HG02623 (cell line): ENCODE measurements around the gene ST6GALNAC4.

Experiments used
- ATAC-seq: cut with Tn5 transposase; IDR thresholded peaks from one replicate; pipeline ENCODE4 v1.9.1; 2021; ENCODE audit warnings: moderate library complexity; ENCODE audit not compliant: unreplicated experiment

The ST6GALNAC4 gene

GRCh38 chr9:127915801-127916719 is 781 bp downstream of the ST6GALNAC4 start:
- ATAC-seq, result no peak

GRCh38 chr9:127915325-127915752 is 1.5 kb downstream of the ST6GALNAC4 start:
- no peak for ATAC-seq

GRCh38 chr9:127913682-127914081 is 3.2 kb downstream of the ST6GALNAC4 start:
- ATAC-seq, result no peak

- no peak for ATAC-seq
These were observed 4.0 kb downstream of the ST6GALNAC4 start for GRCh38 chr9:127912882-127913281.

GRCh38 chr9:127912296-127912695 is 4.5 kb downstream of the ST6GALNAC4 start:
- no peak for ATAC-seq

- no peak for ATAC-seq
These were observed 6.1 kb downstream of the ST6GALNAC4 start for GRCh38 chr9:127910613-127911205.

- ATAC-seq, result no peak
These were observed 7.0 kb downstream of the ST6GALNAC4 start for GRCh38 chr9:127909839-127910273.

- ATAC-seq, result no peak
These were observed 8.2 kb downstream of the ST6GALNAC4 start for GRCh38 chr9:127908660-127908926.

GRCh38 chr9:127907867-127908659 is 8.8 kb downstream of the ST6GALNAC4 start:
- no peak for ATAC-seq

- ATAC-seq, result no peak
These were observed 11.1 kb downstream of the ST6GALNAC4 start for GRCh38 chr9:127905788-127906191.

- no peak for ATAC-seq
These were observed 11.7 kb downstream of the ST6GALNAC4 start for GRCh38 chr9:127905004-127905728.

GRCh38 chr9:127904561-127905003 is 12.3 kb downstream of the ST6GALNAC4 start:
- no peak for ATAC-seq

- ATAC-seq, result no peak
These were observed 13.0 kb downstream of the ST6GALNAC4 start for GRCh38 chr9:127903557-127904475.

GRCh38 chr9:127899128-127899943 is 17.5 kb downstream of the ST6GALNAC4 start, which contains the start of gene ST6GALNAC6:
TSS of gene ST6GALNAC6 (minus strand) at chr9:127899603. CDS start at chr9:127897981, 1,622 bp downstream.
- ATAC-seq, result peak; percentile 66

- no peak for ATAC-seq
These were observed 18.3 kb downstream of the ST6GALNAC4 start for GRCh38 chr9:127898433-127899127.

- no peak for ATAC-seq
These were observed 19.6 kb downstream of the ST6GALNAC4 start for GRCh38 chr9:127897193-127897692.

- ATAC-seq, result no peak
These were observed 20.2 kb downstream of the ST6GALNAC4 start for GRCh38 chr9:127896395-127897192.
